IMR-90 (cell line): Measurements from ENCODE around the gene BRIP1. TPM values are rescaled to one million over a fixed set of nuclear protein-coding genes. Genes with fewer than 3 reads are reported as not detected.

Experiments
- ATAC-seq: fragments of 200-7000 bp; cut with Tn5 transposase; 2 replicates; pipeline ENCODE4 v1.9.1; 2020; ENCODE audit warnings: low read depth, mild to moderate bottlenecking, moderate library complexity
- BruUV-seq: library from RNA; stranded (reverse); fragments of 400-500 nt; replicated peaks from 2 replicates; lab custom pipeline; 2021; lab: Mats Ljungman, UMichigan
- CTCF ChIA-PET: fragments of 300-600 bp; formaldehyde crosslinking; extraction: SDS; loops from one replicate; lab custom pipeline; 2021; ENCODE audit warnings: antibody characterized with exemption; lab: Yijun Ruan, JAX
- POLR2A ChIA-PET: fragments of 300-600 bp; sonication (Branson Sonifier 250); formaldehyde crosslinking; loops from one replicate; lab custom pipeline; 2022; ENCODE audit warnings: antibody characterized with exemption; ENCODE audit not compliant: unreplicated experiment; lab: Charles Lee
- DNase-seq: peaks from one replicate; pipeline ENCODE4 v3.0.0; 2013
- H2AFZ ChIP-seq: replicated peaks from 2 replicates; pipeline ENCODE3; 2013; ENCODE audit warnings: low read length, mild to moderate bottlenecking; ENCODE audit not compliant: poor library complexity
- H2AK5ac ChIP-seq: 2 replicates; pipeline ENCODE4 v1.6.1; 2013; ENCODE audit warnings: low read depth, low read length, inconsistent platforms
- H2AK9ac ChIP-seq: replicated peaks from 2 replicates; pipeline ENCODE3; 2013; ENCODE audit warnings: mild to moderate bottlenecking, low read depth, low read length, moderate library complexity; ENCODE audit not compliant: poor library complexity
- H2BK120ac ChIP-seq: 2 replicates; pipeline ENCODE4 v1.6.1; 2013; ENCODE audit warnings: low read depth, low read length, inconsistent platforms
- H2BK15ac ChIP-seq: 3 replicates; pipeline ENCODE4 v1.6.1; 2013; ENCODE audit warnings: low read depth, low read length, inconsistent platforms
- H2BK20ac ChIP-seq: 2 replicates; pipeline ENCODE4 v1.6.1; 2013; ENCODE audit warnings: low read depth, mild to moderate bottlenecking, inconsistent platforms, low read length, moderate library complexity
- H2BK5ac ChIP-seq: 2 replicates; pipeline ENCODE4 v1.6.1; 2013; ENCODE audit warnings: mild to moderate bottlenecking, low read depth, low read length, inconsistent platforms; ENCODE audit not compliant: poor library complexity, severe bottlenecking
- H3K14ac ChIP-seq: replicated peaks from 2 replicates; pipeline ENCODE4 v1.6.1; 2013; ENCODE audit warnings: low read depth, low read length, inconsistent platforms
- H3K18ac ChIP-seq: 2 replicates; pipeline ENCODE4 v1.6.1; 2013; ENCODE audit warnings: low read depth, low read length, control low read depth
- H3K23ac ChIP-seq: 2 replicates; pipeline ENCODE4 v1.6.1; 2013; ENCODE audit warnings: low read depth, low read length, inconsistent platforms
- H3K27ac ChIP-seq: 2 replicates; pipeline ENCODE4 v1.5.1; 2013; ENCODE audit warnings: mild to moderate bottlenecking, control low read depth, low read length; ENCODE audit not compliant: insufficient read depth
- H3K27me3 ChIP-seq: 2 replicates; pipeline ENCODE4 v1.6.1; 2013; ENCODE audit warnings: low read length; ENCODE audit not compliant: control insufficient read depth, insufficient read depth
- H3K36me3 ChIP-seq: 2 replicates; pipeline ENCODE4 v1.6.1; 2013; ENCODE audit warnings: low read length, mixed read lengths; ENCODE audit not compliant: control insufficient read depth, insufficient read depth
- H3K4ac ChIP-seq: 2 replicates; pipeline ENCODE4 v1.6.1; 2013; ENCODE audit warnings: low read depth, low read length, inconsistent platforms
- H3K4me1 ChIP-seq: 2 replicates; pipeline ENCODE4 v1.6.1; 2013; ENCODE audit warnings: low read length, mixed read lengths; ENCODE audit not compliant: control insufficient read depth, insufficient read depth
- H3K4me2 ChIP-seq: 2 replicates; pipeline ENCODE4 v1.6.1; 2013; ENCODE audit warnings: low read depth, mild to moderate bottlenecking, control low read depth, low read length, moderate library complexity
- H3K4me3 ChIP-seq: 2 replicates; pipeline ENCODE4 v1.5.1; 2013; ENCODE audit warnings: low read depth, mild to moderate bottlenecking, control low read depth, low read length, moderate library complexity; ENCODE audit not compliant: insufficient read depth
- H3K56ac ChIP-seq: 2 replicates; pipeline ENCODE4 v1.6.1; 2013; ENCODE audit warnings: low read length, inconsistent platforms; ENCODE audit not compliant: insufficient read depth; ENCODE audit errors: extremely low read depth
- H3K79me1 ChIP-seq, 2 experiments: 2 replicates each; pipeline ENCODE4 v1.6.1; 2013; ENCODE audit warnings: low read length in 2 of 2, inconsistent platforms in 1 of 2, low read depth in 1 of 2
- H3K9ac ChIP-seq: 2 replicates; pipeline ENCODE4 v1.6.1; 2013; ENCODE audit warnings: low read depth, low read length, control low read depth
- H3K9me1 ChIP-seq: 2 replicates; pipeline ENCODE4 v1.6.1; 2013; ENCODE audit warnings: low read length, inconsistent platforms; ENCODE audit not compliant: insufficient read depth
- H3K9me3 ChIP-seq: 2 replicates; pipeline ENCODE4 v1.6.1; 2013; ENCODE audit warnings: low read length; ENCODE audit not compliant: control insufficient read depth, insufficient read depth
- H4K20me1 ChIP-seq: 2 replicates; pipeline ENCODE4 v1.6.1; 2013; ENCODE audit warnings: low read length, inconsistent platforms; ENCODE audit not compliant: insufficient read depth
- H4K5ac ChIP-seq: 2 replicates; pipeline ENCODE4 v1.6.1; 2013; ENCODE audit warnings: mild to moderate bottlenecking, low read depth, low read length, control low read depth
- H4K8ac ChIP-seq, 2 experiments: 2 replicates each; pipeline ENCODE4 v1.6.1; 2013; ENCODE audit warnings: low read depth in 2 of 2, low read length in 2 of 2, control low read depth in 1 of 2, inconsistent platforms in 1 of 2
- H4K91ac ChIP-seq: 2 replicates; pipeline ENCODE4 v1.6.1; 2013; ENCODE audit warnings: low read depth, low read length, inconsistent platforms; ENCODE audit not compliant: insufficient read depth
- CEBPB ChIP-seq: IDR thresholded peaks from 2 replicates; pipeline ENCODE4 v1.6.1; 2012; ENCODE audit warnings: low read depth, low read length, improper control_type of control experiment
- CHD1 ChIP-seq: IDR thresholded peaks from 2 replicates; pipeline ENCODE4 v1.6.1; 2012; ENCODE audit warnings: low read depth, low read length, improper control_type of control experiment
- CTCF ChIP-seq: conservative IDR thresholded peaks from 2 replicates; pipeline ENCODE4 v1.5.1; 2012; ENCODE audit warnings: mild to moderate bottlenecking, low read depth, low read length, improper control_type of control experiment
- FOS ChIP-seq: fragments of 150-350 bp; IDR thresholded peaks from 2 replicates; pipeline ENCODE4 v1.6.1; 2016; ENCODE audit warnings: low read depth, low read length
- MAFK ChIP-seq: IDR thresholded peaks from 2 replicates; pipeline ENCODE4 v1.6.1; 2012; ENCODE audit warnings: low read depth, low read length, improper control_type of control experiment
- MAZ ChIP-seq: IDR thresholded peaks from 2 replicates; pipeline ENCODE4 v1.6.1; 2012; ENCODE audit warnings: low read depth, mild to moderate bottlenecking, low read length, improper control_type of control experiment, moderate library complexity, borderline replicate concordance
- MXI1 ChIP-seq: IDR thresholded peaks from 2 replicates; pipeline ENCODE4 v1.6.1; 2012; ENCODE audit warnings: low read depth, mild to moderate bottlenecking, low read length, moderate library complexity, borderline replicate concordance
- NFE2L2 ChIP-seq: fragments of 150-350 bp; IDR thresholded peaks from 2 replicates; pipeline ENCODE4 v1.6.1; 2016; ENCODE audit warnings: low read depth, mild to moderate bottlenecking, low read length
- POLR2A ChIP-seq: IDR thresholded peaks from 2 replicates; pipeline ENCODE4 v1.6.1; 2012; ENCODE audit warnings: mild to moderate bottlenecking, low read depth, low read length
- RCOR1 ChIP-seq: IDR thresholded peaks from 2 replicates; pipeline ENCODE4 v1.6.1; 2012; ENCODE audit warnings: mild to moderate bottlenecking, low read length, improper control_type of control experiment; ENCODE audit not compliant: insufficient replicate concordance
- RFX5 ChIP-seq: IDR thresholded peaks from 2 replicates; pipeline ENCODE4 v1.8.0; 2012; ENCODE audit warnings: low read depth, mild to moderate bottlenecking, low read length, moderate library complexity
- SMC3 ChIP-seq: fragments of 150-350 bp; IDR thresholded peaks from 2 replicates; pipeline ENCODE4 v1.6.1; 2016; ENCODE audit warnings: low read depth, mild to moderate bottlenecking, antibody characterized with exemption, low read length, moderate library complexity
- WGBS, 2 experiments: methylation state at CpG; one replicate each; pipeline versions ENCODE4 v1.1.5 to v1.1.7; 2013; ENCODE audit warnings: missing lambda C conversion rate in 2 of 2; ENCODE audit not compliant: insufficient read length in 1 of 2; ENCODE audit errors: extremely low coverage in 2 of 2; 5-methylcytosine and 5-hydroxymethylcytosine counted together
- dilution Hi-C: fragments of 300-500 bp; cut with HindIII; formaldehyde crosslinking; loops from one replicate; pipeline ENCODE4 v1.14.3; 2018; ENCODE audit warnings: low sequenced_read_pairs; ENCODE audit not compliant: unreplicated experiment
- in situ Hi-C: fragments of 300-500 bp; cut with MboI; formaldehyde crosslinking; loops from 3 replicates; pipeline ENCODE4 v1.14.3; 2019; ENCODE audit warnings: low sequenced_read_pairs, inconsistent platforms, mixed read lengths
- intact Hi-C: fragments of 100-400 bp; cut with micrococcal nuclease; formaldehyde crosslinking; loops from 2 replicates; pipeline ENCODE4 v1.10.0; 2022
- polyA plus RNA-seq, 3 experiments: library from polyadenylated mRNA; depleted of rRNA; stranded (reverse); fragments of >200 nt; gene quantifications; 2 replicates each; pipeline ENCODE4 v1.2.3, GENCODE V29; 2012; ENCODE audit warnings: low replicate concordance in 1 of 3
- total RNA-seq: library from RNA; depleted of rRNA; stranded (reverse); fragments of >200 nt; gene quantifications from 2 replicates; pipeline ENCODE4 v1.2.3, GENCODE V29; 2012
- TF ChIP-seq, protein P1 (sequence below): fragments of 150-350 bp; IDR thresholded peaks from 2 replicates; pipeline ENCODE4 v1.6.1; 2017; ENCODE audit warnings: mild to moderate bottlenecking, antibody characterized with exemption, low read length, low read depth
- TF ChIP-seq, protein P2 (sequence below): fragments of 150-350 bp; IDR thresholded peaks from 2 replicates; pipeline ENCODE4 v1.6.1; 2016; ENCODE audit warnings: low read depth, mild to moderate bottlenecking, low read length, moderate library complexity, borderline replicate concordance

The BRIP1 gene
- total and polyA plus RNA-seq, 2 of the 4 experiments (the other 2 are of a cell fraction), result 6.1 to 19.7 TPM

GRCh38 chr17:61875285-61875684 lies 12.0 kb upstream of the BRIP1 start:
- Histone ChIP-seq H3K56ac (no peak overlapping the region), H2AFZ (no peak overlapping the region), H4K8ac (no peak overlapping the region), H4K20me1 (no peaks in the 10 kb centered on the region), H3K4me1 (no peaks in the 10 kb centered on the region), H2BK15ac (no peak overlapping the region), H3K27me3 (no peaks in the 10 kb centered on the region), H2BK20ac (no peak overlapping the region), H3K79me1 (no peaks in the 10 kb centered on the region; a peak in 1 of 4 replicates), H3K18ac (no peak overlapping the region), H3K9me1 (no peaks in the 10 kb centered on the region), H2BK5ac (no peak overlapping the region), H3K14ac (no peak overlapping the region), H2BK120ac (no peak overlapping the region), H4K91ac (no peak overlapping the region), H4K5ac (no peak overlapping the region), H2AK5ac (no peak overlapping the region), H2AK9ac (no peak overlapping the region), H3K36me3 (peaks cover 8% of the 10 kb centered on the region), H3K4me2 (no peak overlapping the region), H3K4ac (no peak overlapping the region), H3K23ac (no peak overlapping the region), H3K4me3 (no peak overlapping the region), H3K9me3 (no peaks in the 10 kb centered on the region), H3K9ac (no peak overlapping the region), H3K27ac (no peak overlapping the region)
- CTCF ChIA-PET, result interaction anchor here (1.1 kb wide), 1 partner anchor 234 kb away, joined by 3 read pairs; no protein-coding TSS in a partner anchor
- intact Hi-C loops, result no loop called here
- in situ Hi-C loops, result no loop called here
- no peak for TF ChIP-seq CEBPB
- no peak for TF ChIP-seq CTCF
- no peak for TF ChIP-seq MXI1
- no peak for TF ChIP-seq RFX5
- TF ChIP-seq NFE2L2, result no peak
- TF ChIP-seq, protein P1, sequence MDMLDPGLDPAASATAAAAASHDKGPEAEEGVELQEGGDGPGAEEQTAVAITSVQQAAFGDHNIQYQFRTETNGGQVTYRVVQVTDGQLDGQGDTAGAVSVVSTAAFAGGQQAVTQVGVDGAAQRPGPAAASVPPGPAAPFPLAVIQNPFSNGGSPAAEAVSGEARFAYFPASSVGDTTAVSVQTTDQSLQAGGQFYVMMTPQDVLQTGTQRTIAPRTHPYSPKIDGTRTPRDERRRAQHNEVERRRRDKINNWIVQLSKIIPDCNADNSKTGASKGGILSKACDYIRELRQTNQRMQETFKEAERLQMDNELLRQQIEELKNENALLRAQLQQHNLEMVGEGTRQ, result no peak
- TF ChIP-seq CHD1, result no peak
- TF ChIP-seq, protein P2, sequence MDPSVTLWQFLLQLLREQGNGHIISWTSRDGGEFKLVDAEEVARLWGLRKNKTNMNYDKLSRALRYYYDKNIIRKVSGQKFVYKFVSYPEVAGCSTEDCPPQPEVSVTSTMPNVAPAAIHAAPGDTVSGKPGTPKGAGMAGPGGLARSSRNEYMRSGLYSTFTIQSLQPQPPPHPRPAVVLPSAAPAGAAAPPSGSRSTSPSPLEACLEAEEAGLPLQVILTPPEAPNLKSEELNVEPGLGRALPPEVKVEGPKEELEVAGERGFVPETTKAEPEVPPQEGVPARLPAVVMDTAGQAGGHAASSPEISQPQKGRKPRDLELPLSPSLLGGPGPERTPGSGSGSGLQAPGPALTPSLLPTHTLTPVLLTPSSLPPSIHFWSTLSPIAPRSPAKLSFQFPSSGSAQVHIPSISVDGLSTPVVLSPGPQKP, result no peak
- TF ChIP-seq SMC3, result no peak
- TF ChIP-seq POLR2A, result no peak
- no peak for TF ChIP-seq FOS
- TF ChIP-seq RCOR1, result no peak
- no peak for TF ChIP-seq MAZ
- no peak for TF ChIP-seq MAFK
- DNase-seq, result no peak
- POLR2A ChIA-PET, result no interaction called here
- no CpG with 5 or more reads among the region's 1 CpG for WGBS, 2 experiments
- dilution Hi-C loops, result no loop called here
- no TSS peak for BruUV-seq
- ATAC-seq, result no peak
